Measurements from ENCODE around the gene ACTR3C.
"Not testable (repeated sequence)": the region's sequence is repeated elsewhere in the genome, so short reads cannot be mapped to it uniquely, and the experiment has no call there.

- not testable (repeated sequence) for TF ChIP-seq CTCF (IDR thresholded peaks at IDR 0.05 in 4 of 5, conservative IDR thresholded peaks at IDR 0.05 in 1 of 5); POLR2A (IDR thresholded peaks at IDR 0.05)
Measured at GRCh38 chr7:150262656-150263055, 60.7 kb downstream of the ACTR3C start.
